ENCODE results near the gene STK17B.

GRCh38 chr2:196104066-196104465, 67.3 kb downstream of the STK17B start:
- TF ChIP-seq, protein P1, sequence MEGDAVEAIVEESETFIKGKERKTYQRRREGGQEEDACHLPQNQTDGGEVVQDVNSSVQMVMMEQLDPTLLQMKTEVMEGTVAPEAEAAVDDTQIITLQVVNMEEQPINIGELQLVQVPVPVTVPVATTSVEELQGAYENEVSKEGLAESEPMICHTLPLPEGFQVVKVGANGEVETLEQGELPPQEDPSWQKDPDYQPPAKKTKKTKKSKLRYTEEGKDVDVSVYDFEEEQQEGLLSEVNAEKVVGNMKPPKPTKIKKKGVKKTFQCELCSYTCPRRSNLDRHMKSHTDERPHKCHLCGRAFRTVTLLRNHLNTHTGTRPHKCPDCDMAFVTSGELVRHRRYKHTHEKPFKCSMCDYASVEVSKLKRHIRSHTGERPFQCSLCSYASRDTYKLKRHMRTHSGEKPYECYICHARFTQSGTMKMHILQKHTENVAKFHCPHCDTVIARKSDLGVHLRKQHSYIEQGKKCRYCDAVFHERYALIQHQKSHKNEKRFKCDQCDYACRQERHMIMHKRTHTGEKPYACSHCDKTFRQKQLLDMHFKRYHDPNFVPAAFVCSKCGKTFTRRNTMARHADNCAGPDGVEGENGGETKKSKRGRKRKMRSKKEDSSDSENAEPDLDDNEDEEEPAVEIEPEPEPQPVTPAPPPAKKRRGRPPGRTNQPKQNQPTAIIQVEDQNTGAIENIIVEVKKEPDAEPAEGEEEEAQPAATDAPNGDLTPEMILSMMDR (IDR thresholded peaks at IDR 0.05; ENCODE audit: low read depth, low read length): no peak
- TF ChIP-seq MYC (IDR thresholded peaks at IDR 0.05; ENCODE audit: low read depth, low read length): no peak
- TF ChIP-seq POLR2A (IDR thresholded peaks at IDR 0.05; ENCODE audit: extremely low read depth, insufficient read length): no peak

All from NB4 (cell line).